Transverse colon (tissue), 4 donors: ENCODE results near the gene IL1RAPL1.

Source experiments
- EP300 ChIP-seq: sonication (generic); formaldehyde crosslinking; IDR thresholded peaks from one replicate; pipeline ENCODE4 v1.6.1; 2017; ENCODE audit warnings: antibody characterized with exemption, low read depth
- POLR2AphosphoS5 ChIP-seq, 3 donors: sonication (generic); formaldehyde crosslinking; IDR thresholded peaks; one replicate each; pipeline ENCODE4 v1.6.1; 2016; ENCODE audit warnings: antibody characterized with exemption in 3 of 3
- TF ChIP-seq, protein P1 (sequence below), 5 experiments: fragments of 200-600 bp in 3 of 5; fragments of 450-650 bp in 2 of 5; sonication (generic) in 3 of 5; IDR thresholded peaks; 1 replicate in 2 of 5; 2 replicates in 3 of 5; pipeline ENCODE4 v1.5.1; 2016 to 2017; ENCODE audit warnings: antibody characterized with exemption in 5 of 5, inconsistent platforms in 3 of 5, mild to moderate bottlenecking in 2 of 5, moderate library complexity in 1 of 5

- TF ChIP-seq, protein P1, sequence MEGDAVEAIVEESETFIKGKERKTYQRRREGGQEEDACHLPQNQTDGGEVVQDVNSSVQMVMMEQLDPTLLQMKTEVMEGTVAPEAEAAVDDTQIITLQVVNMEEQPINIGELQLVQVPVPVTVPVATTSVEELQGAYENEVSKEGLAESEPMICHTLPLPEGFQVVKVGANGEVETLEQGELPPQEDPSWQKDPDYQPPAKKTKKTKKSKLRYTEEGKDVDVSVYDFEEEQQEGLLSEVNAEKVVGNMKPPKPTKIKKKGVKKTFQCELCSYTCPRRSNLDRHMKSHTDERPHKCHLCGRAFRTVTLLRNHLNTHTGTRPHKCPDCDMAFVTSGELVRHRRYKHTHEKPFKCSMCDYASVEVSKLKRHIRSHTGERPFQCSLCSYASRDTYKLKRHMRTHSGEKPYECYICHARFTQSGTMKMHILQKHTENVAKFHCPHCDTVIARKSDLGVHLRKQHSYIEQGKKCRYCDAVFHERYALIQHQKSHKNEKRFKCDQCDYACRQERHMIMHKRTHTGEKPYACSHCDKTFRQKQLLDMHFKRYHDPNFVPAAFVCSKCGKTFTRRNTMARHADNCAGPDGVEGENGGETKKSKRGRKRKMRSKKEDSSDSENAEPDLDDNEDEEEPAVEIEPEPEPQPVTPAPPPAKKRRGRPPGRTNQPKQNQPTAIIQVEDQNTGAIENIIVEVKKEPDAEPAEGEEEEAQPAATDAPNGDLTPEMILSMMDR (IDR thresholded peaks at IDR 0.05) = no peak
- no peak for TF ChIP-seq POLR2AphosphoS5 (IDR thresholded peaks at IDR 0.05)
- TF ChIP-seq EP300 = no peak
These were observed 437.6 kb downstream of the IL1RAPL1 start for GRCh38 chrX:29024871-29025270.
